WTC11 (cell line): ENCODE results near the gene SERTAD3. TPM values are rescaled to one million over a fixed set of nuclear protein-coding genes. Genes with fewer than 3 reads are reported as not detected.

Experiments used
- ATAC-seq: fragments of 200-7000 bp; cut with Tn5 transposase; 2 replicates; pipeline ENCODE4 v1.10.0; 2021; ENCODE audit warnings: mild to moderate bottlenecking, moderate library complexity
- CTCF ChIA-PET: fragments of 300-600 bp; sonication (Branson Sonifier 250); formaldehyde crosslinking; loops from one replicate; lab custom pipeline; 2021; ENCODE audit warnings: antibody characterized with exemption; lab: Charles Lee
- POLR2A ChIA-PET: fragments of 350-600 bp; sonication (Branson Sonifier 250); formaldehyde crosslinking; loops from one replicate; lab custom pipeline; 2021; ENCODE audit warnings: antibody characterized with exemption; lab: Charles Lee
- DNase-seq: peaks from one replicate; pipeline ENCODE4 v3.0.0; 2021; ENCODE audit warnings: low spot score
- H3K27ac Mint-ChIP-seq: 2 replicates; pipeline ENCODE4 v1.8.0; 2021; ENCODE audit warnings: mixed read lengths
- H3K27me3 Mint-ChIP-seq: 2 replicates; pipeline ENCODE4 v1.8.0; 2021; ENCODE audit warnings: low read depth, mild to moderate bottlenecking, moderate library complexity, mixed read lengths
- H3K36me3 Mint-ChIP-seq: 2 replicates; pipeline ENCODE4 v1.8.0; 2021; ENCODE audit warnings: mixed read lengths
- H3K4me1 Mint-ChIP-seq: 2 replicates; pipeline ENCODE4 v1.8.0; 2022; ENCODE audit warnings: mixed read lengths
- H3K4me3 Mint-ChIP-seq: 2 replicates; pipeline ENCODE4 v1.8.0; 2021; ENCODE audit warnings: mild to moderate bottlenecking, moderate library complexity, mixed read lengths
- H3K9me3 Mint-ChIP-seq: 2 replicates; pipeline ENCODE4 v1.8.0; 2021; ENCODE audit warnings: mixed read lengths
- CREM ChIP-seq: sonication (generic); formaldehyde crosslinking; IDR thresholded peaks from 2 replicates; pipeline ENCODE4 v1.8.1; 2022; ENCODE audit warnings: mild to moderate bottlenecking, missing genetic modification reagents, moderate library complexity
- CTCF ChIP-seq: fragments of 200-600 bp; IDR thresholded peaks from 2 replicates; pipeline ENCODE4 v1.8.0; 2022; ENCODE audit warnings: antibody characterized with exemption
- ELF4 ChIP-seq: sonication (generic); formaldehyde crosslinking; IDR thresholded peaks from 2 replicates; pipeline ENCODE4 v1.8.1; 2022; ENCODE audit warnings: low read depth, mild to moderate bottlenecking, moderate library complexity, missing genetic modification reagents
- ETV6 ChIP-seq: sonication (generic); formaldehyde crosslinking; IDR thresholded peaks from 2 replicates; pipeline ENCODE4 v1.8.1; 2022; ENCODE audit warnings: mild to moderate bottlenecking, missing genetic modification reagents
- FOXJ3 ChIP-seq: sonication (generic); formaldehyde crosslinking; IDR thresholded peaks from 2 replicates; pipeline ENCODE4 v1.9.0; 2021; ENCODE audit warnings: missing genetic modification reagents, mild to moderate bottlenecking, borderline replicate concordance
- MYBL2 ChIP-seq: sonication (generic); formaldehyde crosslinking; IDR thresholded peaks from 2 replicates; pipeline ENCODE4 v1.8.1; 2023; ENCODE audit warnings: mild to moderate bottlenecking, moderate library complexity, missing genetic modification reagents
- NFE2L1 ChIP-seq: sonication (generic); formaldehyde crosslinking; IDR thresholded peaks from 2 replicates; pipeline ENCODE4 v1.8.1; 2023; ENCODE audit warnings: missing genetic modification reagents
- NR3C1 ChIP-seq: sonication (generic); formaldehyde crosslinking; conservative IDR thresholded peaks from 2 replicates; pipeline ENCODE4 v1.8.1; 2023; ENCODE audit warnings: low read depth, mild to moderate bottlenecking, missing genetic modification reagents
- OVOL2 ChIP-seq: fragments of 250-450 bp; sonication (Bioruptor Pico); IDR thresholded peaks from 2 replicates; pipeline ENCODE4 v1.9.0; 2021; ENCODE audit warnings: mild to moderate bottlenecking, borderline replicate concordance
- RORB ChIP-seq: fragments of 250-450 bp; sonication (Bioruptor Pico); IDR thresholded peaks from 2 replicates; pipeline ENCODE4 v1.9.0; 2021; ENCODE audit warnings: mild to moderate bottlenecking
- SMAD4 ChIP-seq: sonication (generic); formaldehyde crosslinking; IDR thresholded peaks from 2 replicates; pipeline ENCODE4 v1.8.0; 2022; ENCODE audit warnings: mild to moderate bottlenecking, missing genetic modification reagents
- SOX15 ChIP-seq: fragments of 250-450 bp; sonication (Bioruptor Pico); IDR thresholded peaks from 2 replicates; pipeline ENCODE4 v1.9.0; 2021; ENCODE audit warnings: mild to moderate bottlenecking
- USF1 ChIP-seq: sonication (generic); formaldehyde crosslinking; IDR thresholded peaks from 2 replicates; pipeline ENCODE4 v1.8.0; 2022; ENCODE audit warnings: mild to moderate bottlenecking, missing genetic modification reagents
- ZNF138 ChIP-seq: sonication (generic); formaldehyde crosslinking; conservative IDR thresholded peaks from 2 replicates; pipeline ENCODE4 v1.8.1; 2022; ENCODE audit warnings: mild to moderate bottlenecking, moderate library complexity, missing genetic modification reagents
- ZNF219 ChIP-seq: sonication (generic); formaldehyde crosslinking; IDR thresholded peaks from 2 replicates; pipeline ENCODE4 v1.8.0; 2023; ENCODE audit warnings: missing genetic modification reagents, mild to moderate bottlenecking, borderline replicate concordance
- ZNF512 ChIP-seq: sonication (generic); formaldehyde crosslinking; IDR thresholded peaks from 2 replicates; pipeline ENCODE4 v1.8.1; 2022; ENCODE audit warnings: missing genetic modification reagents, borderline replicate concordance
- ZNF671 ChIP-seq: fragments of 250-450 bp; sonication (Bioruptor Pico); IDR thresholded peaks from 2 replicates; pipeline ENCODE4 v1.8.0; 2021; ENCODE audit warnings: mild to moderate bottlenecking
- total RNA-seq: library from RNA; stranded (reverse); gene quantifications from 3 replicates; pipeline ENCODE4 v1.2.3, GENCODE V29; 2021
- TF ChIP-seq, protein P1 (sequence below): fragments of 250-450 bp; sonication (Bioruptor Pico); IDR thresholded peaks from 2 replicates; pipeline ENCODE4 v1.9.0; 2021; ENCODE audit warnings: mild to moderate bottlenecking
- TF ChIP-seq, protein P2 (sequence below): sonication (generic); formaldehyde crosslinking; IDR thresholded peaks from 2 replicates; pipeline ENCODE4 v1.8.1; 2023; ENCODE audit warnings: mild to moderate bottlenecking, missing genetic modification reagents
- TF ChIP-seq, protein P3 (sequence below): sonication (generic); formaldehyde crosslinking; IDR thresholded peaks from 2 replicates; pipeline ENCODE4 v1.8.1; 2022; ENCODE audit warnings: mild to moderate bottlenecking, moderate library complexity, missing genetic modification reagents

SERTAD3 gene
- total RNA-seq, 1 experiment from 2014 or later = 33.6 TPM

DNA sequence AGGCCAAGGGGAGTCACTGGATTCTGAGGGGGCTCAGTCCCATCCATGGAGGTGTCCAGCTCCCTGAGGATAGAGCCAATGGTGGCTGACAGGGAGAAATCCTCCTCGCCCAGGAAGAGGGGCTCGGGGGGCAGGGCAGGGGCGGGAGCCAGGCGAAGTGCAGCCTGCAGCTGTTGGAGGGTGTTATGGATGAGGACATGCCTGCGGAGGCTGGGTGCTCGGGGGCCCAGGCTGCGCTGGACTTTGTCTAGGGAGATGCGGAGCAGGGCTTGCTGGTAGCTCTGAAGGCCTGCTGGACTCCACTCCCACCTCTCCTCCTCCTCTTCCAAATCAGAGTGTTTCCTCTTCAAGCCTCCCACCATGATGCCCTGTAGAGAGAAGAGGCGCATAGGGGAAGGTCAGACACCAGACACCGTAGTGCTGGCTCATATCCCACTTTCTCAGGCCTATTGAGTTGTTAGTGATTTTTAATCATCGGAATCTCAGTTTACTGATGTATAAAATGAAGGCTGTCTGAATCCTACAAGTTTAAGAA, 2.3 kb downstream of the SERTAD3 start (continued):
- TF ChIP-seq CREM (CRISPR knock-in tag) = no peak
- TF ChIP-seq NFE2L1 (CRISPR knock-in tag) = no peak
- no peak for TF ChIP-seq FOXJ3 (CRISPR knock-in tag)
- no peak for TF ChIP-seq SMAD4 (CRISPR knock-in tag)
- no peak for TF ChIP-seq ETV6
- no peak for TF ChIP-seq ZNF138 (CRISPR knock-in tag)
- no peak for TF ChIP-seq NR3C1 (CRISPR knock-in tag)
- TF ChIP-seq CTCF = no peak

- H3K27ac Mint-ChIP-seq = peak overlapping the region; percentile 12; the same call in 1 of the 2 replicates
- POLR2A ChIA-PET = interaction anchor here (1.0 kb wide), 1 partner anchor 12 kb away, joined by 4 read pairs; the partner anchor contains the start of gene SERTAD1
- TF ChIP-seq ZNF138 (CRISPR knock-in tag) = no peak
- TF ChIP-seq, protein P1, sequence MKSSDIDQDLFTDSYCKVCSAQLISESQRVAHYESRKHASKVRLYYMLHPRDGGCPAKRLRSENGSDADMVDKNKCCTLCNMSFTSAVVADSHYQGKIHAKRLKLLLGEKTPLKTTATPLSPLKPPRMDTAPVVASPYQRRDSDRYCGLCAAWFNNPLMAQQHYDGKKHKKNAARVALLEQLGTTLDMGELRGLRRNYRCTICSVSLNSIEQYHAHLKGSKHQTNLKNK (CRISPR knock-in tag) = no peak
- TF ChIP-seq RORB (CRISPR knock-in tag) = no peak
- TF ChIP-seq FOXJ3 (CRISPR knock-in tag) = no peak
- TF ChIP-seq MYBL2 (CRISPR knock-in tag) = no peak
- no peak for TF ChIP-seq SOX15 (CRISPR knock-in tag)
- no peak for TF ChIP-seq ZNF219 (CRISPR knock-in tag)
- TF ChIP-seq, protein P2, sequence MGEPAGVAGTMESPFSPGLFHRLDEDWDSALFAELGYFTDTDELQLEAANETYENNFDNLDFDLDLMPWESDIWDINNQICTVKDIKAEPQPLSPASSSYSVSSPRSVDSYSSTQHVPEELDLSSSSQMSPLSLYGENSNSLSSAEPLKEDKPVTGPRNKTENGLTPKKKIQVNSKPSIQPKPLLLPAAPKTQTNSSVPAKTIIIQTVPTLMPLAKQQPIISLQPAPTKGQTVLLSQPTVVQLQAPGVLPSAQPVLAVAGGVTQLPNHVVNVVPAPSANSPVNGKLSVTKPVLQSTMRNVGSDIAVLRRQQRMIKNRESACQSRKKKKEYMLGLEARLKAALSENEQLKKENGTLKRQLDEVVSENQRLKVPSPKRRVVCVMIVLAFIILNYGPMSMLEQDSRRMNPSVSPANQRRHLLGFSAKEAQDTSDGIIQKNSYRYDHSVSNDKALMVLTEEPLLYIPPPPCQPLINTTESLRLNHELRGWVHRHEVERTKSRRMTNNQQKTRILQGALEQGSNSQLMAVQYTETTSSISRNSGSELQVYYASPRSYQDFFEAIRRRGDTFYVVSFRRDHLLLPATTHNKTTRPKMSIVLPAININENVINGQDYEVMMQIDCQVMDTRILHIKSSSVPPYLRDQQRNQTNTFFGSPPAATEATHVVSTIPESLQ = no peak
- TF ChIP-seq NR3C1 (CRISPR knock-in tag) = no peak
- TF ChIP-seq ZNF671 = no peak
- TF ChIP-seq ZNF512 = no peak
- TF ChIP-seq, protein P3, sequence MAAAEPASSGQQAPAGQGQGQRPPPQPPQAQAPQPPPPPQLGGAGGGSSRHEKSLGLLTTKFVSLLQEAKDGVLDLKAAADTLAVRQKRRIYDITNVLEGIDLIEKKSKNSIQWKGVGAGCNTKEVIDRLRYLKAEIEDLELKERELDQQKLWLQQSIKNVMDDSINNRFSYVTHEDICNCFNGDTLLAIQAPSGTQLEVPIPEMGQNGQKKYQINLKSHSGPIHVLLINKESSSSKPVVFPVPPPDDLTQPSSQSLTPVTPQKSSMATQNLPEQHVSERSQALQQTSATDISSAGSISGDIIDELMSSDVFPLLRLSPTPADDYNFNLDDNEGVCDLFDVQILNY (CRISPR knock-in tag) = no peak
- no peak for TF ChIP-seq USF1 (CRISPR knock-in tag)
- no peak for TF ChIP-seq OVOL2 (CRISPR knock-in tag)
- no peak for TF ChIP-seq SMAD4 (CRISPR knock-in tag)
- no peak for TF ChIP-seq ELF4 (CRISPR knock-in tag)
- H3K4me3 Mint-ChIP-seq = no peak overlapping the region
- no peaks in the 10 kb centered on the region for H3K9me3 Mint-ChIP-seq
- H3K36me3 Mint-ChIP-seq = peaks cover 17% of the 10 kb centered on the region
- CTCF ChIA-PET = interaction anchor here (1.4 to 2.3 kb wide), 3 partner anchors 12 to 26 kb away, joined by 3 to 19 read pairs (median 4); no protein-coding TSS in a partner anchor
- no peak for DNase-seq
- peaks cover 18% of the 10 kb centered on the region for H3K4me1 Mint-ChIP-seq
- no peak for ATAC-seq
- H3K27me3 Mint-ChIP-seq = no peaks in the 10 kb centered on the region
Measured at GRCh38 chr19:40438284-40438683, 5.9 kb downstream of the SERTAD3 start.
